ENCODE data around the gene DNAJC17. TPM values are rescaled to one million over a fixed set of nuclear protein-coding genes. Genes with fewer than 3 reads are reported as not detected.

The DNAJC17 gene
- total and polyA plus RNA-seq, 2 of the 13 experiments (the other 11 are each of a cell fraction or from before 2014, with no cell fraction given) = 22.2 to 26.5 TPM

DNA sequence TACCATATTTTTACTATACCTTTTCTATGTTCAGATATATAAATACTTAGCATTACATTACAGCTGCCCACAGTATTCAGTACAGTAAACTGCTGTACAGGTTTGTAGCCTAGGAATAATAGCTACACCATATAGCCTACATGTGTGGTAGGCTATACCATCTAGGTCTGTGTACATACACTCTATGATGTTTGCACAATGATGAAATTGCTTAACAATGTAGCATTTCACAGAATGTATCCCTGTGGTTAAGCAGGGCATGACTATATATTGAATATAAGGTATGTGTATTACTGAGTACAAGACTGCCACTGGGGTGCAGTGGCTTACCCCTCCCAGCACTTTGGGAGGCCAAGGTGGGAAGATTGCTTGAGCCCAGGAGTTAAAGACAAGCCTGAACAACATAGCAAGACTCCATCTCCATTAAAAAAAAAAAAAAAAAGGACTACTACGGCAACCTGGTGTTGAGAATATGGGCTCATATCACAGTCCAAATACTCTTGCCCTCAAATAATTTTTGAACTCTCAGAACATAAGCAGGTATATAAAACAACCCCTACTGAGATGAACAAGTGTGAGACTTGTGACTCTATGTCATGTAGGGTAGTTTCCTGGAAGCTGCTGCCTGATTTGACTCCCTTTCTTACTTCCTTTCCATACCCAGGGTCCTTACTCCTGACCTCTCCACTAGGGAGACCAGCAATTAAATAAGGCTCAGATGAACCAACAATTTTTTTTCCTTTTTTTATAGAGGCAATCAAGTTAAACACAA lies 16.5 kb upstream of the DNAJC17 start (continued):
- TF ChIP-seq, protein P1, sequence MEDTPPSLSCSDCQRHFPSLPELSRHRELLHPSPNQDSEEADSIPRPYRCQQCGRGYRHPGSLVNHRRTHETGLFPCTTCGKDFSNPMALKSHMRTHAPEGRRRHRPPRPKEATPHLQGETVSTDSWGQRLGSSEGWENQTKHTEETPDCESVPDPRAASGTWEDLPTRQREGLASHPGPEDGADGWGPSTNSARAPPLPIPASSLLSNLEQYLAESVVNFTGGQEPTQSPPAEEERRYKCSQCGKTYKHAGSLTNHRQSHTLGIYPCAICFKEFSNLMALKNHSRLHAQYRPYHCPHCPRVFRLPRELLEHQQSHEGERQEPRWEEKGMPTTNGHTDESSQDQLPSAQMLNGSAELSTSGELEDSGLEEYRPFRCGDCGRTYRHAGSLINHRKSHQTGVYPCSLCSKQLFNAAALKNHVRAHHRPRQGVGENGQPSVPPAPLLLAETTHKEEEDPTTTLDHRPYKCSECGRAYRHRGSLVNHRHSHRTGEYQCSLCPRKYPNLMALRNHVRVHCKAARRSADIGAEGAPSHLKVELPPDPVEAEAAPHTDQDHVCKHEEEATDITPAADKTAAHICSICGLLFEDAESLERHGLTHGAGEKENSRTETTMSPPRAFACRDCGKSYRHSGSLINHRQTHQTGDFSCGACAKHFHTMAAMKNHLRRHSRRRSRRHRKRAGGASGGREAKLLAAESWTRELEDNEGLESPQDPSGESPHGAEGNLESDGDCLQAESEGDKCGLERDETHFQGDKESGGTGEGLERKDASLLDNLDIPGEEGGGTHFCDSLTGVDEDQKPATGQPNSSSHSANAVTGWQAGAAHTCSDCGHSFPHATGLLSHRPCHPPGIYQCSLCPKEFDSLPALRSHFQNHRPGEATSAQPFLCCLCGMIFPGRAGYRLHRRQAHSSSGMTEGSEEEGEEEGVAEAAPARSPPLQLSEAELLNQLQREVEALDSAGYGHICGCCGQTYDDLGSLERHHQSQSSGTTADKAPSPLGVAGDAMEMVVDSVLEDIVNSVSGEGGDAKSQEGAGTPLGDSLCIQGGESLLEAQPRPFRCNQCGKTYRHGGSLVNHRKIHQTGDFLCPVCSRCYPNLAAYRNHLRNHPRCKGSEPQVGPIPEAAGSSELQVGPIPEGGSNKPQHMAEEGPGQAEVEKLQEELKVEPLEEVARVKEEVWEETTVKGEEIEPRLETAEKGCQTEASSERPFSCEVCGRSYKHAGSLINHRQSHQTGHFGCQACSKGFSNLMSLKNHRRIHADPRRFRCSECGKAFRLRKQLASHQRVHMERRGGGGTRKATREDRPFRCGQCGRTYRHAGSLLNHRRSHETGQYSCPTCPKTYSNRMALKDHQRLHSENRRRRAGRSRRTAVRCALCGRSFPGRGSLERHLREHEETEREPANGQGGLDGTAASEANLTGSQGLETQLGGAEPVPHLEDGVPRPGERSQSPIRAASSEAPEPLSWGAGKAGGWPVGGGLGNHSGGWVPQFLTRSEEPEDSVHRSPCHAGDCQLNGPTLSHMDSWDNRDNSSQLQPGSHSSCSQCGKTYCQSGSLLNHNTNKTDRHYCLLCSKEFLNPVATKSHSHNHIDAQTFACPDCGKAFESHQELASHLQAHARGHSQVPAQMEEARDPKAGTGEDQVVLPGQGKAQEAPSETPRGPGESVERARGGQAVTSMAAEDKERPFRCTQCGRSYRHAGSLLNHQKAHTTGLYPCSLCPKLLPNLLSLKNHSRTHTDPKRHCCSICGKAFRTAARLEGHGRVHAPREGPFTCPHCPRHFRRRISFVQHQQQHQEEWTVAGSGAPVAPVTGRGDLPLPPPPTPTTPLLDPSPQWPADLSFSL (CRISPR knock-in tag; IDR thresholded peaks at IDR 0.05) = no peak
- TF ChIP-seq TARDBP (CRISPR knock-in tag; IDR thresholded peaks at IDR 0.05) (peak; percentile 38; the same call in 1 of the 2 replicates), HNF4G (IDR thresholded peaks at IDR 0.05; ENCODE audit: borderline replicate concordance, low read depth, low read length) (no peak), HNF4G (CRISPR knock-in tag; IDR thresholded peaks at IDR 0.05; ENCODE audit: borderline replicate concordance, low read depth) (no peak), HNRNPLL (IDR thresholded peaks at IDR 0.05; ENCODE audit: low read depth, low read length, poor library complexity, severe bottlenecking) (no peak), ZNF644 (CRISPR knock-in tag; IDR thresholded peaks at IDR 0.05; ENCODE audit: low read depth) (0 out of 2 replicates have a peak, but pooled peaks have one; percentile 12), TEAD3 (CRISPR knock-in tag; optimal IDR thresholded peaks at IDR 0.05; ENCODE audit: borderline replicate concordance) (peak; percentile 52), ZFP82 (CRISPR knock-in tag; IDR thresholded peaks at IDR 0.05; ENCODE audit: borderline replicate concordance) (no peak), SAP130 (CRISPR knock-in tag; IDR thresholded peaks at IDR 0.05; ENCODE audit: low read depth) (peak; percentile 67), MIER2 (CRISPR knock-in tag; IDR thresholded peaks at IDR 0.05) (no peak), RBFOX2 (IDR thresholded peaks at IDR 0.05; ENCODE audit: low read depth, low read length) (no peak), ZBTB20 (CRISPR knock-in tag; IDR thresholded peaks at IDR 0.05; ENCODE audit: borderline replicate concordance, low read depth) (peak; percentile 95), BCL6 (CRISPR knock-in tag; IDR thresholded peaks at IDR 0.05) (peak; percentile 71), RBM39 (IDR thresholded peaks at IDR 0.05; ENCODE audit: low read depth, low read length, poor library complexity, severe bottlenecking) (no peak), ZFP41 (CRISPR knock-in tag; IDR thresholded peaks at IDR 0.05; ENCODE audit: borderline replicate concordance) (no peak), ZNF782 (CRISPR knock-in tag; IDR thresholded peaks at IDR 0.05; ENCODE audit: borderline replicate concordance) (no peak), FOXK1 (CRISPR knock-in tag; IDR thresholded peaks at IDR 0.05; ENCODE audit: borderline replicate concordance, low read depth) (peak; percentile 27; the same call in 1 of the 2 replicates), SOX5 (CRISPR knock-in tag; IDR thresholded peaks at IDR 0.05; ENCODE audit: borderline replicate concordance) (peak; percentile 59; the same call in 1 of the 2 replicates), SPEN (CRISPR knock-in tag; IDR thresholded peaks at IDR 0.05; ENCODE audit: low read depth) (no peak)
- TF ChIP-seq, protein P2, sequence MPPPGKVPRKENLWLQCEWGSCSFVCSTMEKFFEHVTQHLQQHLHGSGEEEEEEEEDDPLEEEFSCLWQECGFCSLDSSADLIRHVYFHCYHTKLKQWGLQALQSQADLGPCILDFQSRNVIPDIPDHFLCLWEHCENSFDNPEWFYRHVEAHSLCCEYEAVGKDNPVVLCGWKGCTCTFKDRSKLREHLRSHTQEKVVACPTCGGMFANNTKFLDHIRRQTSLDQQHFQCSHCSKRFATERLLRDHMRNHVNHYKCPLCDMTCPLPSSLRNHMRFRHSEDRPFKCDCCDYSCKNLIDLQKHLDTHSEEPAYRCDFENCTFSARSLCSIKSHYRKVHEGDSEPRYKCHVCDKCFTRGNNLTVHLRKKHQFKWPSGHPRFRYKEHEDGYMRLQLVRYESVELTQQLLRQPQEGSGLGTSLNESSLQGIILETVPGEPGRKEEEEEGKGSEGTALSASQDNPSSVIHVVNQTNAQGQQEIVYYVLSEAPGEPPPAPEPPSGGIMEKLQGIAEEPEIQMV (CRISPR knock-in tag; IDR thresholded peaks at IDR 0.05; ENCODE audit: low read depth) = no peak

Measured in HepG2 (cell line).